Trophoblast cell (in vitro differentiated cells and primary cell): ENCODE data around the gene ZBTB24.
"Not testable (repeated sequence)": the region's sequence is repeated elsewhere in the genome, so short reads cannot be mapped to it uniquely, and the experiment has no call there.

ENCODE experiments used
- DNase-seq, 2 donors: peaks; one replicate each; pipeline ENCODE4 v3.0.0-alpha.2; 2016
- H2AFZ ChIP-seq: 2 replicates; pipeline ENCODE4 v1.6.1; 2013; ENCODE audit warnings: low read length, moderate library complexity, mild to moderate bottlenecking; ENCODE audit not compliant: insufficient read depth, poor library complexity
- H2AK5ac ChIP-seq: 2 replicates; pipeline ENCODE4 v1.6.1; 2013; ENCODE audit warnings: mild to moderate bottlenecking, low read length
- H2BK120ac ChIP-seq: 2 replicates; pipeline ENCODE4 v1.6.1; 2013; ENCODE audit warnings: low read length, mild to moderate bottlenecking, moderate library complexity; ENCODE audit not compliant: insufficient read depth, poor library complexity
- H2BK12ac ChIP-seq: 2 replicates; pipeline ENCODE4 v1.6.1; 2013; ENCODE audit warnings: mild to moderate bottlenecking, low read length, moderate library complexity
- H2BK5ac ChIP-seq: 2 replicates; pipeline ENCODE4 v1.6.1; 2013; ENCODE audit warnings: low read length, low read depth, moderate library complexity, mild to moderate bottlenecking; ENCODE audit not compliant: poor library complexity
- H3K14ac ChIP-seq: 2 replicates; pipeline ENCODE4 v1.6.1; 2013; ENCODE audit warnings: mild to moderate bottlenecking, low read length
- H3K18ac ChIP-seq: 2 replicates; pipeline ENCODE4 v1.6.1; 2013; ENCODE audit warnings: mild to moderate bottlenecking, low read length
- H3K23ac ChIP-seq: 2 replicates; pipeline ENCODE4 v1.6.1; 2013; ENCODE audit warnings: low read length
- H3K27ac ChIP-seq: 2 replicates; pipeline ENCODE4 v1.5.1; 2013; ENCODE audit warnings: low read depth, mild to moderate bottlenecking, inconsistent platforms, low read length, moderate library complexity
- H3K27me3 ChIP-seq: 2 replicates; pipeline ENCODE4 v1.6.1; 2013; ENCODE audit warnings: inconsistent platforms, mild to moderate bottlenecking, low read length, moderate library complexity; ENCODE audit not compliant: insufficient read depth
- H3K36me3 ChIP-seq, 2 experiments: 1 replicate in 1 of 2; 2 replicates in 1 of 2; pipeline ENCODE4 v1.6.1; 2013; ENCODE audit warnings: low read length in 2 of 2, mild to moderate bottlenecking in 2 of 2, moderate library complexity in 1 of 2; ENCODE audit not compliant: insufficient read depth in 2 of 2, control insufficient read depth in 1 of 2
- H3K4ac ChIP-seq: 2 replicates; pipeline ENCODE4 v1.6.1; 2013; ENCODE audit warnings: low read depth, mild to moderate bottlenecking, low read length, moderate library complexity
- H3K4me1 ChIP-seq, 2 experiments: 1 replicate in 1 of 2; 2 replicates in 1 of 2; pipeline ENCODE4 v1.6.1; 2013; ENCODE audit warnings: low read length in 2 of 2, mild to moderate bottlenecking in 2 of 2, moderate library complexity in 1 of 2; ENCODE audit not compliant: insufficient read depth in 2 of 2, control insufficient read depth in 1 of 2
- H3K4me2 ChIP-seq: 2 replicates; pipeline ENCODE4 v1.6.1; 2013; ENCODE audit warnings: inconsistent platforms, mild to moderate bottlenecking, low read length, moderate library complexity
- H3K4me3 ChIP-seq: 2 replicates; pipeline ENCODE4 v1.5.1; 2013; ENCODE audit warnings: mild to moderate bottlenecking, low read depth, low read length, inconsistent platforms
- H3K79me1 ChIP-seq: one replicate; pipeline ENCODE4 v1.6.1; 2013; ENCODE audit warnings: low read length
- H3K79me2 ChIP-seq: 2 replicates; pipeline ENCODE4 v1.6.1; 2013; ENCODE audit warnings: low read length, mild to moderate bottlenecking; ENCODE audit not compliant: control insufficient read depth, insufficient read depth, poor library complexity
- H3K9ac ChIP-seq: 2 replicates; pipeline ENCODE4 v1.6.1; 2013; ENCODE audit warnings: mild to moderate bottlenecking, low read length
- H3K9me3 ChIP-seq: 2 replicates; pipeline ENCODE4 v1.6.1; 2013; ENCODE audit warnings: low read depth, mild to moderate bottlenecking, control low read depth, inconsistent platforms, low read length; ENCODE audit not compliant: insufficient read depth
- H4K12ac ChIP-seq: 2 replicates; pipeline ENCODE4 v1.6.1; 2013; ENCODE audit warnings: low read depth, mild to moderate bottlenecking, low read length, moderate library complexity
- H4K8ac ChIP-seq: 2 replicates; pipeline ENCODE4 v1.6.1; 2013; ENCODE audit warnings: low read depth, mild to moderate bottlenecking, low read length, moderate library complexity
- H4K91ac ChIP-seq: one replicate; pipeline ENCODE4 v1.6.1; 2013; ENCODE audit warnings: low read depth, mild to moderate bottlenecking, low read length, moderate library complexity
- WGBS: extraction: QIAGEN DNeasy Blood & Tissue Kit; methylation state at CpG from one replicate; pipeline ENCODE4 v1.1.7; 2013; ENCODE audit warnings: missing lambda C conversion rate; ENCODE audit not compliant: insufficient read length, insufficient coverage; ENCODE audit errors: extremely low coverage; 5-methylcytosine and 5-hydroxymethylcytosine counted together

Gene ZBTB24

DNA sequence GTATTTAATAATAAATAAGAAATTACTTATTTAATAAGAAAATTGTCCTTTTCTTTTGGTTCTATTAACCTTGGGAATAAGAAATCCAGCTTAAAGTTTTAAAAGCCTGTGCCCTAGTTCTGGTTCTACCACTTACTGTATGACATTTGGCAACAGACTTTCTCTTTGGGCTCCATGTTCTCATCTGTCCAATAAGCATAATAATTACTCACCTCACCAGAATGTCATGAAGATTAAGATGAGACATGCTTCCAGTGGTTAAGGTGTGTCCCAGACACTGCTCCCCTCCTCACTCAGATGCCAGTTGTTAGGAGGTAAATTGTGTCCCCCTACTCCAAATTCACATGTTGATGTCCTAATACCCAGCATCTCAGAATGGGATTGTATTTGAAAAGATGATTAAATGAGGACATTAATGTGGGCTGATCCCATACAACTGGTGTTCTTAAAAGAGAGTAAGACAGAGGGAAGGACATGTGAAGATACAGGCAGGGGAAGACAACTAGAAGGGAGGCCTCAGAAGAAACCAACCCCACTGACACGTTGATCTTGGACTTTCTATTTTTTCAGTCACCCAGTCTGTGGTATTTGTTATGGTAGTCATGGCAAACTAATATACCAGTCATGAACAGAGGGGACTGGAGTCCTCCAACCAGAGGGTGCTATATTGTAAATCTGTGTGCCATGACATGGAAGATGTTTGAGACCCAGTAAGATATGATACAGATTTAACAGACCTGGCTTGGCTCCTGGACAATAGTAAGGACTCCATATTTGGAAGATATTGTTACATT, 21.1 kb downstream of the ZBTB24 start:
- no peaks in the 10 kb centered on the region for H3K27me3 ChIP-seq
- no peak overlapping the region for H2BK5ac ChIP-seq
- no CpG with 5 or more reads among the region's 1 CpG for WGBS
- no peak overlapping the region for H3K27ac ChIP-seq
- H2AFZ ChIP-seq: no peak overlapping the region
- H4K12ac ChIP-seq: no peak overlapping the region
- no peak overlapping the region for H4K91ac ChIP-seq
- no peaks in the 10 kb centered on the region for H3K79me2 ChIP-seq
- no peak for DNase-seq
- H4K8ac ChIP-seq: no peak overlapping the region
- no peak overlapping the region for H3K4me2 ChIP-seq
- no peak overlapping the region for H3K4ac ChIP-seq
- H3K18ac ChIP-seq: no peak overlapping the region
- H3K36me3 ChIP-seq: peaks cover 6 to 16% of the 10 kb centered on the region in 2 experiments
- H2AK5ac ChIP-seq: no peak overlapping the region
- H2BK12ac ChIP-seq: no peak overlapping the region
- H3K23ac ChIP-seq: no peak overlapping the region
- no peak overlapping the region for H2BK120ac ChIP-seq
- no peaks in the 10 kb centered on the region for H3K79me1 ChIP-seq
- no peaks in the 10 kb centered on the region for H3K9me3 ChIP-seq
- H3K9ac ChIP-seq: no peak overlapping the region
- no peak overlapping the region for H3K4me3 ChIP-seq
- H3K14ac ChIP-seq: no peak overlapping the region
- H3K4me1 ChIP-seq: no peaks in the 10 kb centered on the region

DNA sequence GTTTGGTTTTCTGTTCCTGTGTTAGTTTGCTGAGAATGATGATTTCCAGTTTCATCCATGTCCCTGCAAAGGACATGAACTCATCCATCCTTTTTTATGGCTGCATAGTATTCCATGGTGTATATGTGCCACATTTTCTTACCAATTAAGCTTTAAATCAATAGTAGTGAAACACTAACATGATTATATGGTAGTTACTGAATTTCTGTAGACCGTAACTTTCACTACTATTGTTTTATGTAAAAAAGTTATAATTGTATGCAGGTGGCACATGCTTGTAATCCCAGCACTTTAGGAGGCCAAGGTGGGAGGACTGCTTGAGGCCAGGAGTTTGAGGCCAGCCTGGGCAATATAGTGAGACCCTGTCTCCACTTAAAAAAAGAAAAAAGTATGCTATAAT, 21.8 kb downstream of the ZBTB24 start:
- H3K79me2 ChIP-seq, H2BK5ac ChIP-seq, H4K91ac ChIP-seq, H4K8ac ChIP-seq, H3K9ac ChIP-seq, H3K27me3 ChIP-seq, H3K4ac ChIP-seq, H3K4me3 ChIP-seq, DNase-seq, H2BK120ac ChIP-seq, H3K4me1 ChIP-seq, H3K4me2 ChIP-seq, H4K12ac ChIP-seq, H2BK12ac ChIP-seq, H3K9me3 ChIP-seq, H2AK5ac ChIP-seq, H3K14ac ChIP-seq, H3K79me1 ChIP-seq, H3K27ac ChIP-seq, H3K23ac ChIP-seq, H3K18ac ChIP-seq, H2AFZ ChIP-seq: not testable (repeated sequence)
- WGBS: no CpG with 5 or more reads among the region's 1 CpG
- peaks cover 6 to 13% of the 10 kb centered on the region in 2 experiments for H3K36me3 ChIP-seq

GRCh38 chr6:109460161-109460829, 22.7 kb downstream of the ZBTB24 start:
- no CpG with 5 or more reads among the region's 3 CpGs for WGBS
- Histone ChIP-seq H3K18ac (no peak overlapping the region), H3K9ac (no peak overlapping the region), H3K4me1 (peaks cover 5 to 7% of the 10 kb centered on the region in 2 experiments), H2AK5ac (no peak overlapping the region), H2BK12ac (no peak overlapping the region), H3K4me2 (no peak overlapping the region), H2BK5ac (no peak overlapping the region), H3K79me1 (peaks cover 4% of the 10 kb centered on the region), H3K23ac (no peak overlapping the region), H2AFZ (no peak overlapping the region), H3K79me2 (peaks cover 5% of the 10 kb centered on the region), H3K27ac (no peak overlapping the region), H2BK120ac (no peak overlapping the region), H3K14ac (no peak overlapping the region), H4K91ac (no peak overlapping the region), H4K8ac (no peak overlapping the region), H4K12ac (no peak overlapping the region), H3K27me3 (no peaks in the 10 kb centered on the region), H3K4me3 (no peak overlapping the region), H3K4ac (no peak overlapping the region), H3K9me3 (peaks cover 1% of the 10 kb centered on the region), H3K36me3 (peaks cover 0 to 6% of the 10 kb centered on the region in 2 experiments)
- DNase-seq: no peak

GRCh38 chr6:109458774-109459531, 24.1 kb downstream of the ZBTB24 start:
- H4K8ac ChIP-seq: no peak overlapping the region
- H3K27me3 ChIP-seq: no peaks in the 10 kb centered on the region
- H3K14ac ChIP-seq: no peak overlapping the region
- no peak overlapping the region for H2AFZ ChIP-seq
- H3K23ac ChIP-seq: no peak overlapping the region
- no peak overlapping the region for H3K27ac ChIP-seq
- no CpG with 5 or more reads among the region's 5 CpGs for WGBS
- peaks cover 9% of the 10 kb centered on the region for H3K79me1 ChIP-seq
- H3K4ac ChIP-seq: no peak overlapping the region
- peak in 1 of 2 donors; percentile 20 for DNase-seq
- peaks cover 7% of the 10 kb centered on the region for H3K79me2 ChIP-seq
- H2BK120ac ChIP-seq: no peak overlapping the region
- H3K4me1 ChIP-seq: peaks cover 5 to 9% of the 10 kb centered on the region in 2 experiments
- no peak overlapping the region for H4K12ac ChIP-seq
- no peak overlapping the region for H2BK12ac ChIP-seq
- H2BK5ac ChIP-seq: no peak overlapping the region
- no peak overlapping the region for H4K91ac ChIP-seq
- H3K36me3 ChIP-seq: peaks cover 1 to 4% of the 10 kb centered on the region in 2 experiments
- peaks cover 1% of the 10 kb centered on the region for H3K9me3 ChIP-seq
- no peak overlapping the region for H2AK5ac ChIP-seq
- no peak overlapping the region for H3K9ac ChIP-seq
- no peak overlapping the region for H3K4me3 ChIP-seq
- no peak overlapping the region for H3K18ac ChIP-seq
- H3K4me2 ChIP-seq: no peak overlapping the region
